Thymus (tissue), 11 donors: ENCODE data around the gene CACHD1. TPM values are rescaled to one million over a fixed set of nuclear protein-coding genes. Genes with fewer than 3 reads are reported as not detected.

Experiments
- DNase-seq, 9 donors: peaks; one replicate each; pipeline ENCODE4 v3.0.0-alpha.2; 2013; ENCODE audit warnings: low spot score in 9 of 9, low read depth in 6 of 9, missing footprints in 1 of 9
- H3K27ac ChIP-seq, 2 donors: one replicate each; pipeline ENCODE4 v1.5.1; 2013; ENCODE audit warnings: control low read depth in 1 of 2, low read depth in 1 of 2, low read length in 1 of 2, mild to moderate bottlenecking in 1 of 2, moderate library complexity in 1 of 2
- H3K27me3 ChIP-seq, 2 donors: one replicate each; pipeline ENCODE4 v1.5.1; 2013; ENCODE audit warnings: low read length in 1 of 2; ENCODE audit not compliant: control insufficient read depth in 2 of 2, insufficient read depth in 1 of 2
- H3K36me3 ChIP-seq, 2 donors: one replicate each; pipeline ENCODE4 v1.5.1; 2013; ENCODE audit warnings: low read length in 1 of 2, mild to moderate bottlenecking in 1 of 2, moderate library complexity in 1 of 2; ENCODE audit not compliant: control insufficient read depth in 2 of 2, insufficient read depth in 2 of 2
- H3K4me1 ChIP-seq, 2 donors: one replicate each; pipeline ENCODE4 v1.5.1; 2013; ENCODE audit warnings: low read length in 2 of 2; ENCODE audit not compliant: control insufficient read depth in 2 of 2, insufficient read depth in 2 of 2
- H3K4me3 ChIP-seq, 2 donors: one replicate each; pipeline ENCODE4 v1.5.1; 2013; ENCODE audit warnings: low read length in 2 of 2, control low read depth in 1 of 2, mild to moderate bottlenecking in 1 of 2
- H3K9me3 ChIP-seq, 2 donors: one replicate each; pipeline ENCODE4 v1.5.1; 2013; ENCODE audit warnings: low read length in 1 of 2, mild to moderate bottlenecking in 1 of 2; ENCODE audit not compliant: control insufficient read depth in 2 of 2, insufficient read depth in 1 of 2
- WGBS: extraction: QIAGEN DNeasy Blood & Tissue Kit; methylation state at CpG from one replicate; pipeline ENCODE4 v1.1.7; 2013; 5-methylcytosine and 5-hydroxymethylcytosine counted together
- polyA plus RNA-seq: library from polyadenylated mRNA; stranded (reverse); fragments of 200-250 nt; gene quantifications from one replicate; pipeline ENCODE4 v1.2.3, GENCODE V29; 2013
- total RNA-seq: library from RNA; stranded (reverse); fragments of 120-200 nt; gene quantifications from one replicate; pipeline ENCODE4 v1.2.4, GENCODE V29; 2013
- donor health status: healthy.

The CACHD1 gene
- total and polyA plus RNA-seq, 2 donors: 4.6 to 12.9 TPM

- no peak for DNase-seq
- no peaks in the 10 kb centered on the region for H3K27me3 ChIP-seq
- 73% methylated on average over 4 of the region's 4 CpGs for WGBS
- H3K27ac ChIP-seq: no peak overlapping the region
- H3K4me3 ChIP-seq: no peak overlapping the region
- H3K36me3 ChIP-seq: no peaks in the 10 kb centered on the region
- H3K9me3 ChIP-seq: no peaks in the 10 kb centered on the region
- peaks cover 0 to 6% of the 10 kb centered on the region in 2 donors for H3K4me1 ChIP-seq
Observed at GRCh38 chr1:64623750-64624191, 153.8 kb downstream of the CACHD1 start.

DNA sequence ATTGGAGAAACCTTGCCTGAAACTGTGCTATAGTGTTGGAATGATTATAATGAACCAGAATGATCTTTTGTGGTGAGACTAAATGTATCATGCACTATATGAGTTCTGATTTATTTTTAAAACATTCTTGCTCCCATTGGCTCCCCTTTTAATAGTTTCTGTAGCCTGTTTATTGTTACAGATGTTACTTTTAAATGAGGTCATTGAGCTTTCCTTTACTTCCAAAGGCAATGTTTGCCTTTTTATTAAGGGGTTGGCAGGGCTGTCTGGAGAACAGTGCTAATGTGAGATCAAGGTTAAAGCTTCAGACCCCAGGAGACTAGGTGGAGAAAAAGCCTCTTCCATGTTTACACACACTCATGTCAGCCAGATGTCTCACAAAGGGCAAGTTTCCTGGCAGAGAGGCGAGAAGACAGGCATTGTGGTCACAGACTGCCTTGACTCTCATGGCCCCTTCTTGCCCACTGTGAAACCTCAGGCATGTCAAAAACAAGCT, 154.3 kb downstream of the CACHD1 start:
- no peaks in the 10 kb centered on the region for H3K9me3 ChIP-seq
- no peaks in the 10 kb centered on the region for H3K27me3 ChIP-seq
- peak in 4 of 9 donors; percentile 2 to 38 (median 6) for DNase-seq
- peaks cover 0 to 6% of the 10 kb centered on the region in 2 donors for H3K4me1 ChIP-seq
- WGBS: 19% methylated on average over 1 of the region's 1 CpG
- H3K36me3 ChIP-seq: no peaks in the 10 kb centered on the region
- no peak overlapping the region for H3K27ac ChIP-seq
- no peak overlapping the region for H3K4me3 ChIP-seq

GRCh38 chr1:64624808-64625207, 154.9 kb downstream of the CACHD1 start:
- DNase-seq: no peak
- Histone ChIP-seq H3K27ac (no peak overlapping the region), H3K4me3 (no peak overlapping the region), H3K4me1 (peaks cover 0 to 6% of the 10 kb centered on the region in 2 donors), H3K27me3 (no peaks in the 10 kb centered on the region), H3K9me3 (no peaks in the 10 kb centered on the region), H3K36me3 (no peaks in the 10 kb centered on the region)
- WGBS: 94% methylated on average over 2 of the region's 2 CpGs

GRCh38 chr1:64630611-64631010, 160.7 kb downstream of the CACHD1 start:
- H3K27me3 ChIP-seq: no peaks in the 10 kb centered on the region
- WGBS: 87% methylated on average over 4 of the region's 4 CpGs
- peaks cover 0 to 7% of the 10 kb centered on the region in 2 donors for H3K4me1 ChIP-seq
- H3K27ac ChIP-seq: no peak overlapping the region
- H3K36me3 ChIP-seq: no peaks in the 10 kb centered on the region
- H3K9me3 ChIP-seq: no peaks in the 10 kb centered on the region
- DNase-seq: no peak
- no peak overlapping the region for H3K4me3 ChIP-seq

DNA sequence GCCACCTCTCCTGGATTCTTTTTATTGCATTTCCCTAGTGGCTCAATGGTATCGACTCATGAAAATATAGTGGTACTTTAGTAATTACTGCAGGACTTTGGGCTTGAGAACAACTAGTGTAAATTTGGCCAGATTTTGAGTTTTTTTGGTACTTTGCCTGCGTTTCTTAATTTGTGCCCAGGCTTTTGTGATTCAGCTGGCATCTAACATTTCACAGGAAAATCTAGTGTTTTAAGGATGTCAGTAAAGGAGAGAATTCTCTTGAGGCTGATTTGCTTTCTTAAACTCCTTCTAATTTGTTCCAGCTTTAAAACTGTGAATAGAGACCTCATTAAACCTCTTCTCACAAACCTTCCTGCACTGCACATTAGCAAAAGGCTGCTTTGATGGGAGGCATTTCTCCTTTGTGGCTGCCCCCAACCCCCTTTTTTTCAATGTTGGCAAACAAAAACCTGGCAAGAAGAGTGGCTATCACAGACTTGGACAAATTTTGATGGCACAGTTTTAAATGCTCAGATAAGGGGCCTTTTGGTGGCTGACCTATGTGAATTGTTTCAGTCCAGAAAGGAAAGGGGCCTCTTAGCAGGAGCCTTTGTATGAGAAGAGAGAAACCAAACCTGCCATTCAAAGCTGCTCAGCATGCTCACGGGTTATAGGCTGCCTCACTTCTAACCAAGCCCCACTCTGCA, 161.6 kb downstream of the CACHD1 start:
- peak in 1 of 9 donors; percentile 30 for DNase-seq
- Histone ChIP-seq H3K4me1 (peaks cover 0 to 7% of the 10 kb centered on the region in 2 donors), H3K27me3 (no peaks in the 10 kb centered on the region), H3K4me3 (no peak overlapping the region), H3K36me3 (no peaks in the 10 kb centered on the region), H3K27ac (no peak overlapping the region), H3K9me3 (no peaks in the 10 kb centered on the region)
- WGBS: 88% methylated on average over 3 of the region's 3 CpGs

DNA sequence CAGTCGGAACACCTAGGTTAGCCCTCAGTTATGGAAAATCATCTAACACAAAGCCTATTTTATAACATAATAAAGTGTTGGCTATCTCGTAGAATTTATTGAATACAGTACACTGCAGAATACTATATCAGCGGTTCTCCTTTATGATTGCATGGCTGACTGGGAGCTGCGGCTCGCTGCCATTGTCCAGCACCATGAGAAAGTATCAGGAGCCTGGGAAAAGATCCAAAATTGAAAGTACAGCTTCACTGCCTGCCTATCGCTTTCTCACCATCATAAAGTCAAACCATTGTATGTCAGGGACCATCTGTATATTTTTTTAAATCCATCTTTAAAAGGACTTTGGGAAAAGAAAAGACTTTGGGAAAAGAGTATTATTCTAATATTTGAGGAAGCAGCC, 163.0 kb downstream of the CACHD1 start:
- 95% methylated on average over 6 of the region's 6 CpGs for WGBS
- no peak overlapping the region for H3K27ac ChIP-seq
- no peak overlapping the region for H3K4me3 ChIP-seq
- no peak for DNase-seq
- H3K36me3 ChIP-seq: no peaks in the 10 kb centered on the region
- H3K27me3 ChIP-seq: no peaks in the 10 kb centered on the region
- peaks cover 0 to 7% of the 10 kb centered on the region in 2 donors for H3K4me1 ChIP-seq
- H3K9me3 ChIP-seq: no peaks in the 10 kb centered on the region

DNA sequence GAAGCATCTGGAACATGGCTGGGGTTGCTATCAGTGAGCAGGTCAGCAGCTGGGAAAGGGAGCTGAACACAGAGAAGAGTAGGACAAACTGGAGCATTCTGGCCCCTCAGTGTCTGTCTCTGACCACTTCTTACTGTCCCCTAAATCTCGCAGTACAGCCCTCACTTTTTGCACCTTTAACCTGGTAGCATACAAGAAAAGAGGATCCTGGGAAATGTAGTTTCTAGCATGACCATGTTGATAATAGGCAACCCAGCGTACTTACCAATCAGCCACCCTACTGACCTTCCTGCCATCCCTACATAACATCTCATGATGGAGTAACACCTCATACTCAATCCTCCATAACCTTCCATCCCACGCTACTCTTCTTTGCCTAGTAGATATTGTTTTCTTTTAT, 175.8 kb downstream of the CACHD1 start:
- H3K27me3 ChIP-seq: no peaks in the 10 kb centered on the region
- WGBS: 96% methylated on average over 3 of the region's 3 CpGs
- no peak overlapping the region for H3K4me3 ChIP-seq
- DNase-seq: no peak
- H3K36me3 ChIP-seq: no peaks in the 10 kb centered on the region
- no peaks in the 10 kb centered on the region for H3K4me1 ChIP-seq
- no peaks in the 10 kb centered on the region for H3K9me3 ChIP-seq
- no peak overlapping the region for H3K27ac ChIP-seq

GRCh38 chr1:64650411-64650810, 180.5 kb downstream of the CACHD1 start:
- Histone ChIP-seq H3K36me3 (no peaks in the 10 kb centered on the region), H3K9me3 (no peaks in the 10 kb centered on the region), H3K27ac (no peak overlapping the region), H3K4me3 (no peak overlapping the region), H3K4me1 (no peaks in the 10 kb centered on the region), H3K27me3 (no peaks in the 10 kb centered on the region)
- 97% methylated on average over 2 of the region's 2 CpGs for WGBS
- no peak for DNase-seq

- Histone ChIP-seq H3K27ac (no peak overlapping the region), H3K36me3 (no peaks in the 10 kb centered on the region), H3K27me3 (no peaks in the 10 kb centered on the region), H3K9me3 (no peaks in the 10 kb centered on the region), H3K4me3 (no peak overlapping the region), H3K4me1 (no peaks in the 10 kb centered on the region)
- DNase-seq: no peak
- WGBS: 98% methylated on average over 4 of the region's 4 CpGs
Observed at GRCh38 chr1:64651841-64652240, 181.9 kb downstream of the CACHD1 start.
